NCI-H2196 treated with DMSO at 0.1 percent for 48 hours (cell line): Measurements from ENCODE around the gene MORN5.

Source experiments
- DNase-seq: peaks from one replicate; lab custom pipeline; 2025; ENCODE audit not compliant: unreplicated experiment; lab: John Stamatoyannopoulos, UW

The MORN5 gene

GRCh38 chr9:122124528-122124927 is 35.2 kb upstream of the MORN5 start:
- DNase-seq = no peak

GRCh38 chr9:122125158-122125508 is 34.6 kb upstream of the MORN5 start:
- DNase-seq = peak; percentile 28

GRCh38 chr9:122125509-122126330 is 34.0 kb upstream of the MORN5 start:
- DNase-seq = no peak

GRCh38 chr9:122126331-122127261 is 33.1 kb upstream of the MORN5 start:
- no peak for DNase-seq

GRCh38 chr9:122127396-122127798 is 32.3 kb upstream of the MORN5 start:
- no peak for DNase-seq

- DNase-seq = no peak
Measured at GRCh38 chr9:122128007-122128968, 31.4 kb upstream of the MORN5 start.

GRCh38 chr9:122128969-122129343 is 30.8 kb upstream of the MORN5 start:
- no peak for DNase-seq

- no peak for DNase-seq
Measured at GRCh38 chr9:122129969-122130368, 29.7 kb upstream of the MORN5 start.

- no peak for DNase-seq
Measured at GRCh38 chr9:122130837-122131236, 28.9 kb upstream of the MORN5 start.

GRCh38 chr9:122131401-122132001 is 28.2 kb upstream of the MORN5 start:
- no peak for DNase-seq

GRCh38 chr9:122132539-122132938 is 27.2 kb upstream of the MORN5 start:
- no peak for DNase-seq

GRCh38 chr9:122133263-122133983 is 26.3 kb upstream of the MORN5 start:
- DNase-seq = no peak

- no peak for DNase-seq
Measured at GRCh38 chr9:122133984-122134535, 25.6 kb upstream of the MORN5 start.

GRCh38 chr9:122134822-122135528 is 24.7 kb upstream of the MORN5 start:
- no peak for DNase-seq

GRCh38 chr9:122135529-122135859 is 24.2 kb upstream of the MORN5 start:
- no peak for DNase-seq

GRCh38 chr9:122138560-122139268 is 21.0 kb upstream of the MORN5 start:
- no peak for DNase-seq

- DNase-seq = no peak
Measured at GRCh38 chr9:122140368-122141193, 19.1 kb upstream of the MORN5 start.

- no peak for DNase-seq
Measured at GRCh38 chr9:122141671-122142070, 18.0 kb upstream of the MORN5 start.
